Stimulated activated CD8-positive, alpha-beta memory T cell treated with anti-CD3 and anti-CD28 coated beads, Interleukin-7, amount 100 ng/mL, for 24 hours (primary cell): ENCODE measurements around the gene DNAAF1.

ENCODE experiments used
- DNase-seq: peaks from one replicate; pipeline ENCODE4 v3.0.0-alpha.2; 2020; ENCODE audit warnings: low read depth

Gene DNAAF1

GRCh38 chr16:84161037-84161436 is 15.9 kb downstream of the DNAAF1 start:
- no peak for DNase-seq

DNA sequence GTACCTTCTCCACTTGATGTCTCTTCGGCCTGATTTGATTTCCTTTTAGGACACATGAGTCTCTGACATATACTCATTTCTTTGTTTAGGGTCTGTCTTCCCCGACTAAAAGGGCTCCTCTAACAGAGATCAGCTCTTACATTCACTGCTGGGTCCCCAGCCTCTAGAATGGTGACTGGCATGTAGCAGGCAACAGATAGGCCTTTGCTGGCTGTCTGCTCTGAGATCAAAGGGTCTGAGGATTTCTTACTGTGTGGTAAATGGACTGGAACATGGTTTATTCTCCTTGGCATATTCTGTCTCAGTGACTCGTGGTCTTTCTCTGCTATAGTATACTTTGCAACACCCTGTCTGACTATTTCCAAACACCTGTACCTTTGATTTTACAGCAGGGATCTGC is 16.7 kb downstream of the DNAAF1 start:
- no peak for DNase-seq

DNA sequence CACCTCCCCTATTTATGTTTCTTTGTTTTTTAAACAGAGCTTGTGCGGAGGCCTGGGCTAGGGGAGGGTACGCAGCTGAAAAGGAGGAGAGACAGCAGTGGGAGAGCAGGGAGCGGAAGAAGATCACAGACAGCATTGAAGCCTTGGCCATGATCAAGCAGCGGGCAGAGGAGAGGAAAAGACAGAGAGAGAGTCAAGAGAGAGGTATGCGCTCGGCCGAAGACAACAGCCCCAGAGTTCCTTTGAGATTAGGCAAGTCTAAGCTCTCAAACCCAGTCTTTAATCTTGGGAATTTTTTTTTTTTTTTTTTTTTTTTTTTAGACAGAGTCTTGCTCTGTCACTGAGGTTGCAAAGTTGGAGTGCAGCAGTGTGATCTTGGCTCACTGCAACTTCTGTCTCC is 20.6 kb downstream of the DNAAF1 start:
- no peak for DNase-seq

DNA sequence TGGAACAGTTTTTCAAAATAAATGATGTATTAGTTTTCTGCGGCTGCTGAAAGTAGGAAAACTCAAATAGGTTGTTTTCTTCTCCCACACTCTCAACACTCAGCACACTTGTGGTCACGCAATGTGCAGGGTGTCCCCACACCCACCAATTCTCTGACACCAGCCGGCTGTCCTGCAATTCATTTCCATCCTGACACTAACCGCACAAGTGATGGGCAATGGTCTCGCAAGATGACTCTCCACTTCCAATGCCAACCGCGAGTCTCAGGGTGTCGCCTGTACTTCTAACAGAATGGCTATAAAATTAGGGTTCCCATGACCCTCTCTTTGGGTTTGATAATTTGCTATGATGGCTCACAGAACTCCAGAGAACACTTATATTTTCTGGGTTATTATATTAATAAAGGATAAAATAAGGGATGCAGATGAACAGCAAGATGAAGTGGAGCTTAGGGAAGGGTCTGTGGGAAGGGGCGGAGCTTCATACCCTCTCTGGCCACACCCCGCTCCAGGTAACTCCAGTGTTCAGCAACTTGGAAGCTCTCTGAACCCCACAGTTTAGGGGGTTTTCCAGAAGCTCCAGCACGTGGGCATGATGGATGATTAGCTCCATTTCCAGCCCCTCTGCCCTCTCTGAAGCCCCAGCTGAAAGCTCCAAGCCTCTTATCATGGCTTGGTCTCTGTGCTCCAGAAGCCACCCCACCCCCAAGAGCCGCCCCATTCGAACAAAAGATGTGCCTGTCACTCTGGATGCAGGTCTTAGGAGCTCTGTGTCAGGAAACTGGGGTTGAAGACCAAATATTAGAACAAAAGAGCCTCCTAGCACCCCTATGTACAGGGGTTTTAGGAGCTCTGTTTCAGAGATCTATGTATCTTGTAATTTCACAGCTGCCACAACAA is 21.9 kb downstream of the DNAAF1 start:
- DNase-seq: no peak

GRCh38 chr16:84169765-84170310 is 24.7 kb downstream of the DNAAF1 start:
- no peak for DNase-seq

GRCh38 chr16:84174396-84174795 is 29.3 kb downstream of the DNAAF1 start:
- DNase-seq: no peak

DNA sequence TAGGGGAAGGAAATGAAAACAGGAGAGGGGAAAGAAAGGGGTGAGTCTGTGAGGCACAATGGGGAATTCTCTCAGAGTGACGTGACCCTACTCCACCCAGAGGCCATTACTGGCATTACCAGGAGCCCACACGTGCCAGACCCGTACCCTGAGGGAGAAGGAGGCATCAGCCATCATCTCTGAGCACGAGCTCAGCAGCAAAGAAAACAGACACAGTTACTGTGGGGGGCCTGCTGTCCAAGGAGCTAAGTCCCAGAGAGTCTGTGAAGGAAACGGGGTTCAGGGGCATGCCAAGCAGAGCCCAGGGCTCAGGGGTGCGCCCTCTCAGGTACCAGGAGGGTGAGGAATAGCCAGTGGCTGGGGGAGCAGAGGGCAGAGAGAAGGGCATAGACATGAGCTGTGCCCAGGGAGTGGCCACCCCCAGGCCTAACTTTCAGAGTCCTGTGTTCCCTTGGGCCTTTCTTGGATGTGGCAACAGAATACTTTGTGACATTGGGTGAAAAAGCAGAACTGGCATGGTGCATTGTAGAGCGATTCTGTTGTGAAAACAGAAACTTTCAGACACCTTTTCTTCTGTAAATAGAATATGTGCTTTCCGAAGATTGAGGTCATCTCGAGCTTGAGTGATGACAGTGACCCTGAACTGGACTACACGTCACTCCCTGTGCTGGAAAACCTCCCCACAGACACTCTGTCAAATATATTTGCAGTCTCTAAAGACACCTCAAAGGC is 30.4 kb downstream of the DNAAF1 start:
- DNase-seq: peak; percentile 41

DNA sequence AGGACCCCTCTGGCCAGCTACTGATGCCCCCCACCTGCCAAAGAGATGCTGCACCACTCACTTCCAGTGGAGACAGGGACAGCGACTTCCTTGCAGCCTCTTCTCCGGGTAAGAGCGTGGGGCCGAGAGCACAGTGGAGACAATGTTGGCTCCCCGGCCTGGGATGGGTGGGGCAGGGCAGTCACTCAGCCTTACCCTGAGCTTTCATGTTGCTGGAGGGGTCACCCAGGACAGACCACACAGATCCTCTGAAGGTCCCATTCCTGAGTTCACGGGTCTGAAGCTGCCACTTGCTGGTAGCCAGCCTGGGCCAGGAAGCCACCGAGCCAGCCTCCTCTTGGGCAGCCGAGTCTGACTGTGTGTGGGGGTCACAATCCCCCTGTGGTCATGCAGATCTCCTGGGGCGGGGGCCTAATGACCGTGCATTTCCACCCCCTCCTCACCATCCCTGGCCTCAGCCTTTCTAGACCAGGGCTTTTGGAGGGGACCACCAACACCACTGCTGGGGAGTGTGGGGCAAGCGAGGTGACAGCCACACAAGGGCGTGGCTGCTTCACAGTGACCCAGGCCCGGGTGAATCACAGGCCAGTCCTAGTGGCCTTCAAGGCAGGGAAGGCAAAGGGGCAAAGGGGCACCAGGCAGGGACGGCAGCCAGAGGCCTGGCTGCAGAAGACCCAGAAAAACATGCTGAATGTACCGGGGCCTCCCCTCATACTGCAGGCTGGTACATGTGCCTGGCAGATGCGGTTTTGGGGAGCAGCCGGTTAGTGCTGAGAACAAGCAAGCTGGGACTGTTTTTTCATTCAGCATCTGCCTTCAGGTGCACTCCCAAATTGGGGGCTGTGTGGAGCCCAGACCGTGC is 31.3 kb downstream of the DNAAF1 start:
- DNase-seq: no peak

GRCh38 chr16:84177741-84178073 is 32.6 kb downstream of the DNAAF1 start:
- DNase-seq: no peak

- no peak for DNase-seq
These were observed 33.1 kb downstream of the DNAAF1 start for GRCh38 chr16:84178146-84178765.

GRCh38 chr16:84178892-84179611 is 33.9 kb downstream of the DNAAF1 start:
- no peak for DNase-seq

DNA sequence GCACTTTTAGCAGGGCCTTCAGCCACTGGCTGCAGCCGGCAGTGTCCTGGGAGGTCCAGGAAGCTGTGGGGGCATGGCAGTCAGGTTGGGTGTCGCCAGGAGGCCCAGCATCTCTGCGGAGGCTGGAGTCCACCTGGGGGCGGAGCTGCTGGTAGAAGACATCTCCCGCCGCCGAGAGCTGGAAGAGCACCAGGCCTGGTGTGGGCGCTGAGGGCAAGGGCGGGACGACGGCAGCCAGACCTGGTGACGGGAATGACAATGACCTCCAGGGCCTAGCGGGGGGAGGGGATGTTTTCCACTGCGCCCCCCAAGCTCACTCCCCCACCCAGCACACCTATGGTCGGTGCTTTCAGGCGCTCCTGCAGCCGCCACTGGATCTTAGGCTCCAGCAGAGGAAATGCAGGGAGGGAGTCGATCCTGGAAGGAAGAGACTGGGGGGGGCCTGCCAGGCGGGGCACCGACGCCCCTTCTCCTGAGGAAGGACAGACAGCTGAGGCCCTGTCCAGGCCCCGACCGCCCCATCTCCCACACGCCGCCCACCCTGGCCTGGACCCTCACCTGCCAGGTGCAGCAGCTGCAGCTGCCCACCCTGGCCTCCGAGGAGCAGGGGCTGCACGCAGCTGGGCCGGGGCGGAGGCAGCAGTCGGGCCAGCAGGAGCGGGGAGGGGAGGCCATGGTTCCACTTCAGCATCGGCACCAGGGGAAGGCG is 34.7 kb downstream of the DNAAF1 start:
- no peak for DNase-seq

DNA sequence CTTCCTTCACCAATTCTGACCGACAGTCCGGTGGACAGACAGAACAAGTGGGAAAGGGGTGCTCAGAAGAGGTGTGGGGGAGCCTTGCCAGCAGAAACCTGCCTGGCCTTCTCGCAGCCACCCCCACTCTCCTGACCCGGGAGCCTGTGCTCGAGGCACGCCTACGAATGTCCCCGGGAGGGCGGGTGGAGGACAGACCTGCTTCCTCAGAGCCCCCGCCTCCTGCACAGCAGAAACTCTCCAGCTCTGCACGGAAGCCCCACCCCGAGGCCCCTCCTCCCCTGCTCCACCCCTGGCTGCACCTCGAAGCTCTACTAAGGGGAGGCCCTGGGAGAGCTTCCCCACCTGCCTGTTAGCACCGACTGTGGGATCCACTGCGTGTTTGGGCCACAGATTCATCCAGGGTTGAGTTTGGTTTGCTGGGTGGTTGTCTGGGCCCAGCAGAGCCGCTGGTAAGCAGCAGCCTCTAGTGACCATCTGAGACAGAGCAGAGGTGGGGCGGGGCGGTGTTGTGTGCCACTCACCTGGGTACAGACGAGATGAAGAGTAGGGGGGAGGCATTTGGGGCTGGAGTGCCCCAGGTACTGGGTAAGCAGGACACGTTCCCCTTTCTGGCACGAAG is 35.5 kb downstream of the DNAAF1 start:
- no peak for DNase-seq

GRCh38 chr16:84181144-84181915 is 36.2 kb downstream of the DNAAF1 start:
- no peak for DNase-seq

DNA sequence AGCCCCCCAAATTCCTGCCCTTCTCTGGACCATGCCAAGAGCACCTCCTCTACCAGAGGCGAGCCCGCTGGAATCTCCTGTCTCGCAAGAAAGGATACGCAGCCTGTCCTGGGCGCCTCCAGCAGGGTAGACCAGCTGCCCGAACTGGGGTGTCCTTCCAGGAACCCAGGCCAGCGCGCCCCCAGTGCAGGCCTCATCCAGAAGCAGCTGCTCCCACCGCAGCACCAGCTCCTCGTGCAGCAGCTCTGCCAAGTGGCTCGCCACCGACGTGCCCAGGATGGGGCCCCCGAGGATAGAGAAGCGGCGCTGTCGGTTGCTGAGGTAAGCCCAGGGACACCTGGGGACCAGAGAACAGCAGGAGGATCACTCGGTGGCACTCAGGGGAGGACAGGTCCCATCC is 37.0 kb downstream of the DNAAF1 start:
- DNase-seq: no peak

- no peak for DNase-seq
These were observed 37.8 kb downstream of the DNAAF1 start for GRCh38 chr16:84182680-84183571.

DNA sequence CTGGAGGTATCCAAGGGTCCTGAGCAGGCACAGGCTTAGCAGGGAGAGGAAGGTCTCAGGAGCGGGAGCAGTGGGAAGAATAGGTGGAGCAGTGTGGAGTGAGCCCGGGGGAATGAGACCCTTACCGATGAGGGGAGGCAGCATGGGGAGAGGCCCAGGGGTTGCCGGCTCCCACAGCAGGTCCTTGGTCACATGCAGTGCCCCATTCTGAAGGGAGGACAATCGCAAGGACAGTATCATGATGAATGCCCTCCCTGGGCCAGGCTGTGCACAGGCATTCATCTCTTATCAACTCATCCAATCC is 38.4 kb downstream of the DNAAF1 start:
- DNase-seq: no peak

- DNase-seq: no peak
These were observed 38.9 kb downstream of the DNAAF1 start for GRCh38 chr16:84183911-84184591.
